ENCODE results near the gene UMPS.

- no peak for TF ChIP-seq CTCF (conservative IDR thresholded peaks at IDR 0.05; ENCODE audit: low read depth, low read length)
- no peak for TF ChIP-seq BHLHE40 (IDR thresholded peaks at IDR 0.05; ENCODE audit: low read depth, low read length)
- TF ChIP-seq POLR2A (IDR thresholded peaks at IDR 0.05; ENCODE audit: low read depth, low read length), result no peak
- no peak for TF ChIP-seq CEBPB (IDR thresholded peaks at IDR 0.05; ENCODE audit: low read depth, low read length)
- no peak for TF ChIP-seq RFX5 (IDR thresholded peaks at IDR 0.05; ENCODE audit: low read depth, low read length)
- no peak for TF ChIP-seq SMC3 (IDR thresholded peaks at IDR 0.05; ENCODE audit: low read depth, low read length)
- TF ChIP-seq, protein P1, sequence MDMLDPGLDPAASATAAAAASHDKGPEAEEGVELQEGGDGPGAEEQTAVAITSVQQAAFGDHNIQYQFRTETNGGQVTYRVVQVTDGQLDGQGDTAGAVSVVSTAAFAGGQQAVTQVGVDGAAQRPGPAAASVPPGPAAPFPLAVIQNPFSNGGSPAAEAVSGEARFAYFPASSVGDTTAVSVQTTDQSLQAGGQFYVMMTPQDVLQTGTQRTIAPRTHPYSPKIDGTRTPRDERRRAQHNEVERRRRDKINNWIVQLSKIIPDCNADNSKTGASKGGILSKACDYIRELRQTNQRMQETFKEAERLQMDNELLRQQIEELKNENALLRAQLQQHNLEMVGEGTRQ (IDR thresholded peaks at IDR 0.05; ENCODE audit: low read depth, low read length), result no peak
- no peak for TF ChIP-seq RCOR1 (IDR thresholded peaks at IDR 0.05; ENCODE audit: insufficient replicate concordance, low read length)
- no peak for TF ChIP-seq MAZ (IDR thresholded peaks at IDR 0.05; ENCODE audit: borderline replicate concordance, low read depth, low read length)
- TF ChIP-seq MXI1 (IDR thresholded peaks at IDR 0.05; ENCODE audit: borderline replicate concordance, low read depth, low read length), result no peak
- no peak for TF ChIP-seq FOS (IDR thresholded peaks at IDR 0.05; ENCODE audit: low read depth, low read length)
- TF ChIP-seq CHD1 (IDR thresholded peaks at IDR 0.05; ENCODE audit: low read depth, low read length), result no peak
- no peak for TF ChIP-seq NFE2L2 (IDR thresholded peaks at IDR 0.05; ENCODE audit: low read depth, low read length)
- no peak for TF ChIP-seq MAFK (IDR thresholded peaks at IDR 0.05; ENCODE audit: low read depth, low read length)
These were observed 33.0 kb upstream of the UMPS start for GRCh38 chr3:124697302-124697701.
